Uterus (tissue), 2 donors: ENCODE measurements around the gene GRWD1.

Source experiments
- POLR2A ChIP-seq, 2 donors: fragments of 450-650 bp; IDR thresholded peaks; one replicate each; pipeline ENCODE4 v1.6.1; 2016; ENCODE audit warnings: antibody characterized with exemption in 2 of 2, mild to moderate bottlenecking in 1 of 2, moderate library complexity in 1 of 2
- TF ChIP-seq, protein P1 (sequence below), 4 experiments: fragments of 200-600 bp in 2 of 4; fragments of 450-650 bp in 2 of 4; sonication (generic) in 2 of 4; IDR thresholded peaks; one replicate each; pipeline ENCODE4 v1.5.1; 2016 to 2019; ENCODE audit warnings: antibody characterized with exemption in 4 of 4, mild to moderate bottlenecking in 2 of 4, moderate library complexity in 1 of 4

DNA sequence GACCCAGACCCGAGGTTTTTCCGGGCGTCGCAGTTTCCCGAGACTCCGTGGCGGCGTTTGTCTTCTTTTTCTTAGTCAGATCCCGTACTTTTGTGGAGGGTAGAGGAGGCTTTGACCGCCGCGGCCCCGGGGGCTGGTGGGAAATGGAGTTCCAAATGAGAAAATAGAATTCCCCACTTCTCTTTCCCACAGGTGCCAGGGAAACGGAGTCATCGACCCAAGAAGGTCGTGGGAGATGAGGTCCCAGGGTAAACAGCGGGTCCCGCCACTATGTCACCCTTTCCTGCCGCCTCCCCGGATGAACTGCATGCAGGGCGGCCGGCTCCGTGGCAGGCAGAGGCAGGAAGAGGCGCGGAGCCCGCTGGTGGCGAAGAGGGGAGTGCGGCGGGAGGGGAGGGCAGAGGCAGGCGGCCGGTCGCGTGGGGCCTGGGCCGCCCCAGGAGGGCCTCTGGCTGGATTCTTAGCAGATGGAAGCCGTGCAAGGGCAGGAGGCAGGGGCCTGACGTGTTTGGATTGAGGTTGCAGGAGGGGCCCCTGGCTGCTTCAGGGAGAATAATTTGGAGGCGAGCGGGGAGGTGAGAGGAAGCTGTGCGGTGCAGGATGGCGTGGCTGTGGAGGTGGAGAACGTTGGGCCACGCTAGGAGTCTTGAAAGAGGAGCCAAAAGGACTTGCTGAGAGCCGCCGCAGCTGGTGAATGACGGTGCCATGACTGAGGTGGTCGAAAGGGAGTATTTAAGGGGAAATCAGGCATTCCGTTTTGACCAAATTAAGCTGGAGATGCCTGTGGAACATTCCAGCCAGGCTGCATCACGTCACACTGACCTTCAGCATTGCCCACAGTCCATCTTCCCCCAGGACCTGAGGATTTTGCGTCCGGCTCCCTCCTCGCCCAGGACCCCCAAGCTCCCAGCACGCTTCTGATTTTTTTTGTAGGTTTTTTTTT lies 35.0 kb downstream of the GRWD1 start:
- TF ChIP-seq, protein P1, sequence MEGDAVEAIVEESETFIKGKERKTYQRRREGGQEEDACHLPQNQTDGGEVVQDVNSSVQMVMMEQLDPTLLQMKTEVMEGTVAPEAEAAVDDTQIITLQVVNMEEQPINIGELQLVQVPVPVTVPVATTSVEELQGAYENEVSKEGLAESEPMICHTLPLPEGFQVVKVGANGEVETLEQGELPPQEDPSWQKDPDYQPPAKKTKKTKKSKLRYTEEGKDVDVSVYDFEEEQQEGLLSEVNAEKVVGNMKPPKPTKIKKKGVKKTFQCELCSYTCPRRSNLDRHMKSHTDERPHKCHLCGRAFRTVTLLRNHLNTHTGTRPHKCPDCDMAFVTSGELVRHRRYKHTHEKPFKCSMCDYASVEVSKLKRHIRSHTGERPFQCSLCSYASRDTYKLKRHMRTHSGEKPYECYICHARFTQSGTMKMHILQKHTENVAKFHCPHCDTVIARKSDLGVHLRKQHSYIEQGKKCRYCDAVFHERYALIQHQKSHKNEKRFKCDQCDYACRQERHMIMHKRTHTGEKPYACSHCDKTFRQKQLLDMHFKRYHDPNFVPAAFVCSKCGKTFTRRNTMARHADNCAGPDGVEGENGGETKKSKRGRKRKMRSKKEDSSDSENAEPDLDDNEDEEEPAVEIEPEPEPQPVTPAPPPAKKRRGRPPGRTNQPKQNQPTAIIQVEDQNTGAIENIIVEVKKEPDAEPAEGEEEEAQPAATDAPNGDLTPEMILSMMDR (IDR thresholded peaks at IDR 0.05) = peak in 1 of 4 experiments; percentile 12
- no peak for TF ChIP-seq POLR2A (IDR thresholded peaks at IDR 0.05)
